ENCODE measurements around the gene POLDIP3.
"Not testable (repeated sequence)": the region's sequence is repeated elsewhere in the genome, so short reads cannot be mapped to it uniquely, and the experiment has no call there.

POLDIP3 gene

GRCh38 chr22:42619261-42620063 lies 4.8 kb upstream of the POLDIP3 start:
- no peak for DNase-seq (ENCODE audit: low read depth)

- no peak for DNase-seq (ENCODE audit: low read depth)
Observed at GRCh38 chr22:42617155-42617983, 2.7 kb upstream of the POLDIP3 start.

DNA sequence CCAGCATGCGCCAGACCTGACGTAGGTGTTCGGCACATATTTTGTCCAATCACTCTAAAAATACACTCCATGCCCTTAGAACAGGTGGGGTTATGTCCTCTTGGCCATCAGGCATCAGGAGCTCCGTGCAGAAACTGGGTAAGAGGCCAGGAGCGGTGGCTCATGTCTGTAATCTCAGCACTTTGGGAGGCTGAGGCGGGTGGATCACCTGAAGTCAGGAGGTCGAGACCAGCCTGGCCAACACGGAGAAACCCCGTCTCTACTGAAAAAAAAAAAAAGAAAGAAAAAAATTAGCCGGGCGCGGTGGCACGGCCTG lies 1.1 kb upstream of the POLDIP3 start:
- DNase-seq (ENCODE audit: low read depth): not testable (repeated sequence)

GRCh38 chr22:42615092-42615859 lies 593 bp upstream of the POLDIP3 start:
- peak; percentile 98 for DNase-seq (ENCODE audit: low read depth)

GRCh38 chr22:42613872-42614301 lies 796 bp downstream of the POLDIP3 start:
- DNase-seq (ENCODE audit: low read depth): no peak

- no peak for DNase-seq (ENCODE audit: low read depth)
Observed at GRCh38 chr22:42612336-42612735, 2.3 kb downstream of the POLDIP3 start.

DNA sequence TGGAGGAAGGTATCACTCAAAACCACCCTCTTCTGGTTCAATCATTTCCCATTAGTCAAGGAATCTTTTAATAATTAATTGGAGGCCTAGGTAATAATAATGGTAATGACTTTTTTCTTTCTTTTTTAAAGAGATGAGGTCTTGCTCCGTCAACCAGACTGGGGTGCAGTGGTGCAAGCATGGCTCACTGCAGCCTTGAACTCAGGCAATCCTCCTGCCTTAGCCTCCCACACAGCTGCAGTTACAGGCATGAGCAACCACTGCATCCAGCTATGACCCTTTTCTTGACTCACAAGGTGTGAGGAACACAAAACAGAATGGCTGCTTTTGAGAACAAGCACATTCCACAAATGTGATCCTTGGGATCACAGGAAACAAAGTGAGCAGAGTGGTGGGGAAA lies 3.6 kb downstream of the POLDIP3 start:
- no peak for DNase-seq (ENCODE audit: low read depth)

DNA sequence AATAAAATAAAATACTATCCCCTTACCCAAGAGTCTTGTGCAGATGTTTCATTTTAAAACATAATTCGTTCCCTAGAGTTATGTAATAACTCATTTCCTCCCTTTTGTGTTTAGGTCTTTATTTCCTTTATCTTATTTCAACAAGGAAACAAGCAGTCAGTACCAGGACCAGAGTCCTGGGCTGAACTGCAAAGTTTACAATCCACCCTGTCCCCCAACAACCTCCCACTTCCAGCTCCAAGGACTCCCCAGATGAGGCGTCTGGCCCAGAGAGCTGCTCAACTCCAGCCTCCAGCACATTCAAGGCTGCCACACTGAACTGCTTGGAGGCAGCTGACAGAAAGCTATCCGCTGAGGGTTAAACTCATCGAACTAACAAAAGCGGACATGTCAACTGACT lies 4.5 kb downstream of the POLDIP3 start:
- DNase-seq (ENCODE audit: low read depth): no peak

- no peak for DNase-seq (ENCODE audit: low read depth)
Observed at GRCh38 chr22:42608823-42609361, 5.8 kb downstream of the POLDIP3 start.

DNA sequence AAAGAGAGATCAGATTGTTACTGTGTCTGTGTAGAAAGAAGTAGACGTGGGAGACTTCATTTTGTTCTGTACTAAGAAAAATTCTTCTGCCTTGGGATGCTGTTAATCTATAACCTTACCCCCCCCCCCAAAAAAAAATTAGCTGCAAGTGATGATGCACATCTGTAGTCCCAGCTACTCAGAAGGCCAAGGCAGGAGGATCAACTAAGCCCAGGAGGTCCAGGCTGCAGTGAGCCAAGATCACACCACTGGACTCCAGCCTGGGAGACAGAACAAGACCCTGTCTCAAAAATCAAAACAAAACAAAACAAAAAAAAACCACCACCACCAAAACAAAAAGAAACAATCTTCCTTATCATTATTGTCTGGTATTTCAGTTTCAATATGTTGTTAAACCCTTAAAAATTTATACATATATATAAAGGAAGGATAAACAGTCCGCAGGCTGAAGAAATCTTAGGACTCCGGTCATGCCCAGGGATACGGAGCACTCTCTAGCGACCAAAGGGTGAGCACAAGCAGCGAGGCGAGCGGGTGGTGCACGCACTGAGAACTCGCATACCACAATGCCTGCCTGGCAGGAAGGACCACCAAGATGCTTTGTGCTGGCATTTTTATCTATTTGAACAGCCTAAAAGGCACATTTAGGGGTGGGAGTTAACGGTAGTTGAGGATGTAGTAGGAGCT lies 6.4 kb downstream of the POLDIP3 start:
- no peak for DNase-seq (ENCODE audit: low read depth)

GRCh38 chr22:42607641-42608040 lies 7.0 kb downstream of the POLDIP3 start:
- not testable (repeated sequence) for DNase-seq (ENCODE audit: low read depth)

GRCh38 chr22:42604403-42604802 lies 10.3 kb downstream of the POLDIP3 start:
- DNase-seq (ENCODE audit: low read depth): no peak

- DNase-seq (ENCODE audit: low read depth): no peak
Observed at GRCh38 chr22:42603427-42603826, 11.3 kb downstream of the POLDIP3 start.

GRCh38 chr22:42602470-42602869 lies 12.2 kb downstream of the POLDIP3 start:
- no peak for DNase-seq (ENCODE audit: low read depth)

DNA sequence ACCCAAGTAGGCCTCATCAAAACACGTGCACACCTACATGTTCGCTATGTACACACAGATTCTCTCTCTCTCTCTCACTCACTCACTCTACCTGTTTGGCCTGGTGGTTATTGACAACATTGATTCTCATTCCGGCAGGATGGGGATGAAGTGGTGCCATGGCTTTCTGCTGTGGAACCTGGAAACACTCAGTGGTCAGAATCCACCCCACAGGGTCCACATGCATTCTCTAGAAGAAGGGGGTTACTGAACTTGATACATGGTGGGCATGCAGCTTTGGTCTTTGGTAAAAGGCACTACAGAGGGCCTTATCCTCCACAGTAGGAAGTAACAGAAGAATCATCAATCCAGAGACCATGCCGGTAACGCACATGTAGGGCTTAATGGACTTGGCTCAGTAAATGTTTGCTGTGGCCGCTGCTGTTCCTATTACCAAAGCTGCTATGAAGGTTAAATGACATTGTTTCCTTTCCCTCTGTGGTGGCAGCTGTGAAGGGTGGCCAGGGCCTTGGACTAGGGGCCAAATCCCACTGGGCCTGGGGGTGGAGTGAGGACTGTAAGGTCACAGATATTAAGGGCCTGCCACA lies 12.7 kb downstream of the POLDIP3 start:
- no peak for DNase-seq (ENCODE audit: low read depth)

GRCh38 chr22:42596863-42597530 lies 17.7 kb downstream of the POLDIP3 start:
- DNase-seq (ENCODE audit: low read depth): no peak

DNA sequence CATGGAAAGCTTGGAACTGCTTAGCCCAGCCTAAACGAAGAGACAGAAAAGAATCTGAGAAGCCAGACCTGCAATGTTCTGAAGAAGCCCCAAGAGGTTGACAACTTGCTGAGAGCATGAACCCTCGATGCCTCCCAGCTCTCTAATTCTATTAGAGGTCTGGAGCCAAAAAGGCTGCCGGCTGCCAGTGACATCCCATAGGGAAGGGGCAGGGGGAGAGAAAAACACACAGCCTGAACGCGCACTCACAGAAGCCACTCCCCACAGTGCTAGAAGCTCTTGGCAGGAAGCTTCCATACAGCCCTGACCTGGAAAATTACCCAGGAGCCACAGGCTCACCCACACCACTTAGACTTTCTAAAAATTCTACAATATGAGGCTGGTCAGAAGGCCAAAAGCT lies 18.3 kb downstream of the POLDIP3 start:
- no peak for DNase-seq (ENCODE audit: low read depth)

DNA sequence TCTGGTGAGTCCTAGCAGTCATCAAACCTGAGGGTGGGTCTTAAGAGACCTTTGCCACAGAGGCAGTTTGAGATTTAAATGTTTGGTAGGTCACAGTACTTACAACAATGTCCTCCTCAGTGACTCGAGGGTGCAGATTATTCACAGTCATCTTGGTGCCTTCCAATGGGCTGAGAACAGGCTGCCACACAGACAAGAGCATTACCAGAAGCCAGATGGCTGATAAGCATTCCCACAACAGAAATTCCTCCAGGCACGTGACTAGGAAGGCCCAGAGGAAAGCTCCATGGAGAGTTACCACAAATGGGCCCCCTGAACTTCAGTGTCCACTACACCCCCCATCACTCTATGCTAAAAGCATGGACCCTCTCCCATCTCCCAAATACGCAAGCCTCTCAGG lies 19.2 kb downstream of the POLDIP3 start:
- DNase-seq (ENCODE audit: low read depth): no peak

- DNase-seq (ENCODE audit: low read depth): no peak
Observed at GRCh38 chr22:42591987-42592386, 22.7 kb downstream of the POLDIP3 start.

DNA sequence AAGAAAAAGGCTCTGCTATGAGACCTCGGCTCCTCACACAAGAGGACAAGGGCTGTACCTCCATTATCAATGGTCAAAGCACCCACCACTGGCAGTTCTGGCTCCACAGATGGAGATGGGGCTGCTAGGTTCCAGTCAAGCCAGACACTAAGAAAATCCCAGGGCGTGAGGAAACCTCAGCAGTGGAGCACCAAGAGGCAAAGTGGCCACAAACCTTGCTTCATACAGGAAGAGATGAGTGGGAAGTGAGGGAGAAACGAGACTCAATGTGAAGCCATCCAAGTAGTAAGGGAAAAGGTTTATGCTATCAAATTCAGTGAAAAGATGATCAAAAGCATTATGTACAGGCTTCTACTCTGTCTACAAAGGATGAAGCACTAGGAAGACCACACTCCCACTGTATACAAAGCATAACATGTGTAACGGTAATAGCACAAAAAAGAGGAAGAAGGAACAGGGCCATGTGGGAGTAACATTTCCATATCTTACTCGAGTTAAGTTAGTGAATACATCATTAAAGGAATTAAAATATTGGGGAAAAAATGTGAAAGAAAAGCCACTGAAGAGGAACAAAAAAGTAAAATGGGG lies 27.0 kb downstream of the POLDIP3 start:
- DNase-seq (ENCODE audit: low read depth): no peak
